ENCODE measurements around the gene DAPK1.

DNA sequence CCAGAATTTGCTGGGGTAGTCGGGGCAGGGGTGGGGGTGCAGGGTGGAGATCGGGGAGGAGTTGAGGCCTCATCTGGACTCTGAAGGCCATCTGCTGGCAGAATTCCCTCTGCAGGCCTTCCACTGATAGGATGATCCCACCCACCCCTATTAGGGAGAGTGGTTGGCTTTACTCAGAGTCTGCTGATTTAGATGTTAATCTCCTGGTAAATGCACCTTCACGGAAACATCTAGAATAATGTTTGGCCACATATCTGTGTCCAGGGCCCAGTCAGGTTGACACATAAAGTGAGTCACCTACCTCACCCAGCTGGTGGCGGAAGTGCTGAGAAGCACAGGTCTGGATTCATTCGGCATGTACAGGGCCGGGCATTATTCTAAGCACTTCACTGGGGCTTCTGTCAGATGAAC lies 50.0 kb downstream of the DAPK1 start:
- TF ChIP-seq SNAI2 (CRISPR knock-in tag; IDR thresholded peaks at IDR 0.05) (no peak), ZFP30 (CRISPR knock-in tag; IDR thresholded peaks at IDR 0.05) (no peak), RARB (CRISPR knock-in tag; IDR thresholded peaks at IDR 0.05) (no peak), ZNF8 (CRISPR knock-in tag; IDR thresholded peaks at IDR 0.05) (no peak), ARNTL (CRISPR knock-in tag; IDR thresholded peaks at IDR 0.05; ENCODE audit: borderline replicate concordance, low read depth) (no peak)
- TF ChIP-seq, protein P1, sequence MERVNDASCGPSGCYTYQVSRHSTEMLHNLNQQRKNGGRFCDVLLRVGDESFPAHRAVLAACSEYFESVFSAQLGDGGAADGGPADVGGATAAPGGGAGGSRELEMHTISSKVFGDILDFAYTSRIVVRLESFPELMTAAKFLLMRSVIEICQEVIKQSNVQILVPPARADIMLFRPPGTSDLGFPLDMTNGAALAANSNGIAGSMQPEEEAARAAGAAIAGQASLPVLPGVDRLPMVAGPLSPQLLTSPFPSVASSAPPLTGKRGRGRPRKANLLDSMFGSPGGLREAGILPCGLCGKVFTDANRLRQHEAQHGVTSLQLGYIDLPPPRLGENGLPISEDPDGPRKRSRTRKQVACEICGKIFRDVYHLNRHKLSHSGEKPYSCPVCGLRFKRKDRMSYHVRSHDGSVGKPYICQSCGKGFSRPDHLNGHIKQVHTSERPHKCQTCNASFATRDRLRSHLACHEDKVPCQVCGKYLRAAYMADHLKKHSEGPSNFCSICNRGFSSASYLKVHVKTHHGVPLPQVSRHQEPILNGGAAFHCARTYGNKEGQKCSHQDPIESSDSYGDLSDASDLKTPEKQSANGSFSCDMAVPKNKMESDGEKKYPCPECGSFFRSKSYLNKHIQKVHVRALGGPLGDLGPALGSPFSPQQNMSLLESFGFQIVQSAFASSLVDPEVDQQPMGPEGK (CRISPR knock-in tag; IDR thresholded peaks at IDR 0.05; ENCODE audit: borderline replicate concordance), result no peak
- TF ChIP-seq, protein P2, sequence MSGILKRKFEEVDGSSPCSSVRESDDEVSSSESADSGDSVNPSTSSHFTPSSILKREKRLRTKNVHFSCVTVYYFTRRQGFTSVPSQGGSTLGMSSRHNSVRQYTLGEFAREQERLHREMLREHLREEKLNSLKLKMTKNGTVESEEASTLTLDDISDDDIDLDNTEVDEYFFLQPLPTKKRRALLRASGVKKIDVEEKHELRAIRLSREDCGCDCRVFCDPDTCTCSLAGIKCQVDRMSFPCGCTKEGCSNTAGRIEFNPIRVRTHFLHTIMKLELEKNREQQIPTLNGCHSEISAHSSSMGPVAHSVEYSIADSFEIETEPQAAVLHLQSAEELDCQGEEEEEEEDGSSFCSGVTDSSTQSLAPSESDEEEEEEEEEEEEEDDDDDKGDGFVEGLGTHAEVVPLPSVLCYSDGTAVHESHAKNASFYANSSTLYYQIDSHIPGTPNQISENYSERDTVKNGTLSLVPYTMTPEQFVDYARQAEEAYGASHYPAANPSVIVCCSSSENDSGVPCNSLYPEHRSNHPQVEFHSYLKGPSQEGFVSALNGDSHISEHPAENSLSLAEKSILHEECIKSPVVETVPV (CRISPR knock-in tag; IDR thresholded peaks at IDR 0.05), result no peak

Measured in SK-N-SH treated with all-trans-retinoic acid at 6 μM for 48 hours (cell line).